ENCODE results near the gene TUBA4B.
"Not testable (repeated sequence)": the region's sequence is repeated elsewhere in the genome, so short reads cannot be mapped to it uniquely, and the experiment has no call there.

TUBA4B gene

DNA sequence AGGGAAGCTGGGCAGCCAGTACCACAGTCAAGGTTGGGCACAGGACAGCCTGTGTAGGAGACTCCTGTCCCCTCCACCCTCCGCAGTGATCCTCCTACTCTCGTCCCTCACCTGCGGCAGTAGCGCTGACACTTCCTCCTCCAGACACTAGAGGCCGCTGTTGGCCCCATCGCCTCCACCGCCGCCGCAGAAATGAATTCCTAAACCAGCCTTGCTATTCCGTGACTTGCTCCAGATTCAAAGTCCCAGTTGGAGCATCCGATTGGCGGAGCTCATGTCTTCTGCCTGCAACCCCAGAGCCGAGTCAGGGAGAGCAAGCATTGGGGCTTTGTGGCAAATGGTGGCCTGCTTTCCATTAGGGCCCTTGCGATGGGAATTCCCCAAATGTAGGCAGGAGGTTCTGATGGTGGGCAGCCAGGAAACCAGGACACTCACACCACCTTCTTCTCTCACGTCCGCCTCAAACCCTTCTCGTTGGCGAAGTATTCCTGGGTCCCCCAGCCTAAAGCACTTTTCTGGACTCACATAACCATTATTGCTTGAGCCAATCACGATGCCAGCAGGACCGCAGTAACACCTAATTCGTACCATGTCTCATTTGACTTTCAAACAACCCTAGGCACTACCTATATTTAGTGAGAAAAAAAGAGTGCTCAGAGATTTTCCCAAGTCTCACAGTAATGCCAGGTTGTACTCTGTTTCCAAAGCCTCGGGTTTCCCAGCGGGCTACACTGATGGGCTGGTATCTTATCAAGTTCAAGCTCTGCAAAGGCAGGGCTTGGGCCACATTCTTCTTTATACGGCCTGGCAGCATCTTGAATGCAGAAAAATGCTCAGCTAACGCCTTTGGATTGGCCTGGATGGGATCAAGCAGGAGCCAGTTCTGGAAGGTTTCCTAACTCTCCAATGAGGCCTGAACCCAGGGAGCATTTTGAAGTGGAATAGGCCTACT, 24.9 kb downstream of the TUBA4B start:
- peak in 1 of 2 experiments; percentile 58 for DNase-seq

DNA sequence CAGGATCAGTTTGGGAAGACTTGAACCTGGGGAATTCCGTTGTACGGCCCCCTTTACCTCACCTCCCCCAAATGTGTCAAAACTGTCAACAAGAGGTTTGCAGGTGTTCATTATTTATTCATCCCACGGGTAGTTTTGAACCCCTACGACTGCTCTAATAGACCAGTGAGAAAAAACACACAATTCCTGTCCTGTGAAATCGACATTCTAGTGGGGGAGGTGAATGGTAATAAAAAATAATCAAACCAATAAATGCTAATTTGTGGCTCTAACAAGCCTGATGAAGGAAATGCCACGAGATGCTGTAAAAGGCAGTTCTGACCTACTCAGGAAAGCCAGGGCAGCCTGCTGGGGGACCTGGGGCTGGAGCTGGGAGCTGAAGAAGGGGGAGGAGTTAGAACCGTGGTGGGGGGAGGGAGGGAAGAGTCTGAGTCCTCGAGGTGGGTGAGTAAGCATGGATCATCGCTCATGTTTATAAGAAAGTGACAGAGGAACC, 25.7 kb downstream of the TUBA4B start:
- DNase-seq, result peak in 1 of 2 experiments; percentile 69

DNA sequence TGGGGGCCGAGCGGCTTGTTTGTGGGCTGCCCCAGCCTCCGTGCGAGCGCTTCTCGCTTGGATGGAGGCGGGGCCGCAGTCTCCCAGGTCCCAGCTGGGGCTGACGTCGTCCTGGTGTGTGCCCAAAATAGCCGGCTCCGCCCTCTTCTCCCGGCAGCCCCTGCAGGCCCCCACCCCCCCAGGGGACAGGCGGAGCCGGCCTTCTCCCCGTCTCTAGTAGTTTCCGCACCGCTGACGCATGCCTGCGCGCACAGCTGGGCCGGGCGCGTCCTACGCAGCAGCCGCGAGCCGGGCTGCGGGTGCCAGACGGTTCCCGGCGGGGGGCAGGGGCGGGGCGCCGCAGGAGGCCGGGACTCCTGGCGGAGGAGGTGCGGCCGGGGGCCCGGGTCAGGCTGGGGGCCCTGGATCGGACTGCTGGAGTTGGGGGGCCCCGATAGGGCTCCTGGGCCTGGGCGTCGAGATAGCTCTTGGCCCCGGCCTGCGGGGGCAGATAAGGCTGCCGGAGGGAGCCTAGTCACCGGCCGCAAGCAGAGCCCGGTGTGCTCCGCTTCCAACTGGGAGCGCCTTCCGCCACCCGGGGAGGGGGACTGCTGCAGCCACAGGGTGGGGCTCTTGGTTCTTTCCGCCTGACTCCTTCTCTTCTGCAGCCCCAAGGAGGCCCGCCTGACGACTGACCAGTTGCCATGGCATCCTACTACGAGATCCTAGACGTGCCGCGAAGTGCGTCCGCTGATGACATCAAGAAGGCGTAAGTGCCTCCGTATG, 26.3 kb downstream of the TUBA4B start, which contains the start of gene DNAJB2:
TSS of gene DNAJB2 (plus strand) at position 216 of the 765 bp plus-strand sequence. CDS start at position 684, 468 bp downstream.
- DNase-seq, result peak; percentile 71 to 98

DNA sequence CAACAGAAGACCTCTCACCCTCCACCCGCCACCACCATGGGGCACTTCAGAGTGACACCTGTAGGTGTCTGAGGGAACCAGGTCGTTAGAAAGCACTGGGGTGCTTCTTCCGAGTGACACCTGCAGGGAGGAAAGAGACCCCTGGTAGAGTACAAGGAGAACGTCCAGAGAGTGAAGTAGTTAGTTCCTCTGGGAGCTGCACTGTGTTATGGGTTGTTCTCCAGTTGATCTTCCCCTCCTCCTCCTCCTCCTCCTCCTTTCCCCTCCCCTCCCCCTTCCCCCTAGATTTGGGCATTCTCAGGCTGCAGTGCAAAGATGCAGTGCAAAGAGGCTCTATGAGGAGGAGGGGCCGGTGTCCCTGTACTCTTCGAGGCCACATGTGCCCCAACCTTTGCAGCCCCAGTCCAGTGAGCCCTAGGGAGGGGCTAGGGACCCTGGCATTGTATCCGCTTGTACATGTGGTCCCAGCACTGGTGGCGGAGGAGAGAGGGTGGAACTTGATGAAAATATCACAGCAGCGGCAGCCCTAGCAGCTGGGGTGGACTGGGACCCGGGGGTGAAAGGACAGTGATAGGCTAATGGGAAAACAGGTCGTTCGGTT, 27.0 kb downstream of the TUBA4B start:
- no peak for DNase-seq

DNA sequence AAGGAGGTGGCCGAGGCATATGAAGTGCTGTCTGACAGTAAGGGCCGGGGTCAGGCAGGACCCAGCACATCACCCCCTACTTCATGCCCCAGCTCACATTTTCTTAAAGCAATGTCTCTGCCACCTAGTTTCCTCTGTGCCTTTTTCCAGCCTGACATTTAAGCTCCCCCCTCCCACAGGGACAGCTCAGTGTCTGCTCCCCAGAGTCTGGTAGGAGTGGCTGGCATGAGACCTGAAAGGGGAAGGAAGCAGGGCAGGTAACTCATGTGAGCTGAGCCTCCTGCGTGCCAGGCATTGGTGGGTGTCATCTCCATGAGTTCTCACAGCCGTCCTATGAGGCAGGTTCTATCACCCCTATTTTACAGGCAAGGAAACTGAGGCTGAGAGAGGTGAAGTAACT, 27.6 kb downstream of the TUBA4B start:
- no peak for DNase-seq

DNA sequence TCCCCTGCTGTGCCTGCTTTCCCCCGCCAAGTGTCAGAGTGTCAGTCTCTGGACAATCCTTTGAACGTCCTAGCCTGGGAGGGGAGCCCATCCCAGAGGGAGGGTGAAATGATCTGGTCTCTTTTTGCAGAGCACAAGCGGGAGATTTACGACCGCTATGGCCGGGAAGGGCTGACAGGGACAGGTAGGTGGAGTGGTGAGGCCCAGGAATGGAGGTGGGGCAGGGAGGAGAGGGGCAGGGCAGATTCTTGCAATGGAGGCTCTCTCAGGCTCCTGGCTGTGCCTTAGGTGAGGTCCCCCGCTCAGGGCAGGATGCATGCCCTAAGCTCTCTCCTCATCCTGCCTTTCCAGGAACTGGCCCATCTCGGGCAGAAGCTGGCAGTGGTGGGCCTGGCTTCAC, 28.5 kb downstream of the TUBA4B start:
- DNase-seq, result no peak

DNA sequence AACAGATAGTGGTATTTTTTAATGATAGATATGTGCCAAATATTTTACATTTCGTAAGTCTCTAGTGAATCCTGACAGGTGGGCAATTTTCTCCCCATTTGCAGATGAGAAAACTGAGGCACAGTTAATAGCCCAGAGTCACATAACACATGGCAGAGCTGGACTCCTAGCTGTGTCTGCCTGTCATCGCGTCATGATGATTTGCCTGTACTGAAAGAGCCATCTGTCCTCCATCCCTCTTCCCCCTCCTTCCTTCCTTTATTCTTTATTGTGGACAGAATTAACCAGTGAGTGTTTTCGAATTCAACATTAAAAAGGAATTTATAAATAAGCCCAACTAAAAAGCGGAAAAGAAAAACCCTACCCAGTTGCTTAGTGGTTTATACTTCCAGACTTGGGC, 29.3 kb downstream of the TUBA4B start:
- no peak for DNase-seq

DNA sequence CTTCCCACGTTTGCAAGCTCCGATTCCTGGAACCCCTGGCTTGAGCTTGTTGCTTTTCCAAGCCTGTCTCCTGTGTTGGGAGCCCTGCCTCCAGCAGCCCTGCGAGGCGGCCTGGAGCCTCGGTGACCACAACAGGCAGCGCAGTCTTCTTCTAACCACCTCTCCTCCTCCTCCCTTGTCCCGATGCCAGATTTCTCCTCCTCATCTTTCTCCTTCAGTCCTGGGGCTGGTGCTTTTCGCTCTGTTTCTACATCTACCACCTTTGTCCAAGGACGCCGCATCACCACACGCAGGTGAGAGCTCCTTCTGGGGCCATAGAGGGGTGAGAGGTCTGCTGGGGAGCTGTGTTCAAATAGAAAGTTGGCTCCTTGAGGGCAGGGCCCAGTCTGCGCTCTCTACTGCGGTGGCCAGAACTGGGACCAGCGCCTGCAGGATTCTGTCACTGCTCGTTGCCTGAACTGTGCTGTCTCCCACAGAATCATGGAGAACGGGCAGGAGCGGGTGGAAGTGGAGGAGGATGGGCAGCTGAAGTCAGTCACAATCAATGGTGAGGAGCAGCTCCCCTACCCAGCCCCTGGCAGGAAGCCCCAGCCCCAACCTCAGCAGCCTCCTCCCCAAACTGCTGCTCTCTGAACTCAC, 30.0 kb downstream of the TUBA4B start:
- no peak for DNase-seq

DNA sequence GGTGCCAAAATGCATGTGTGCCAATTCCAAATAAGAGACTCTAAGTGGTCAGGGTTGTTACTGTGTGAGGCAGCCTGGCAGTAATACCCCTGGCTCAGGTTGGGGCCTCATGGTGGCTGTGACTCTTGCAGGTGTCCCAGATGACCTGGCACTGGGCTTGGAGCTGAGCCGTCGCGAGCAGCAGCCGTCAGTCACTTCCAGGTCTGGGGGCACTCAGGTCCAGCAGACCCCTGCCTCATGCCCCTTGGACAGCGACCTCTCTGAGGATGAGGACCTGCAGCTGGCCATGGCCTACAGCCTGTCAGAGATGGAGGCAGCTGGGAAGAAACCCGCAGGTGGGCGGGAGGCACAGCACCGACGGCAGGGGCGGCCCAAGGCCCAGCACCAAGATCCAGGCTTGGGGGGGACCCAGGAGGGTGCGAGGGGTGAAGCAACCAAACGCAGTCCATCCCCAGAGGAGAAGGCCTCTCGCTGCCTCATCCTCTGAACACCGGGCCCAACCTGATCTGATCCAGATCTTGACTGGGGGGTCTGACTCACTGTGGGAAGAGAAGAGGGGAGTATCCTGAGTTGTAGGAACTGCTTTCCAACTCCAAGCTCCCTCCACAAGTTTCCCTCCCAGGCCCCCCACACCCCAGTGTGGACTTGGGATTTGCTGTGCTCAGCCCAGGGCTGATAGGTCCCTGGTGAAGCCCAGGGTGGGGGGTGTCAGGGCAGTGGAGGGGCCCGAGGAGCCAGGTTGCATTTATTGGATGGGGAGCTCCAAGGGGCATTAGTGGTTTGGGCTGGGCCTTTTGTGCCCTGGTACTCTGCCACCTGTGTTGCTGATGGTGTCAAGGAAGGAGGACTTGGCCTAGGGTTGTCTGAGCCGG, 31.7 kb downstream of the TUBA4B start:
- no peak for DNase-seq

DNA sequence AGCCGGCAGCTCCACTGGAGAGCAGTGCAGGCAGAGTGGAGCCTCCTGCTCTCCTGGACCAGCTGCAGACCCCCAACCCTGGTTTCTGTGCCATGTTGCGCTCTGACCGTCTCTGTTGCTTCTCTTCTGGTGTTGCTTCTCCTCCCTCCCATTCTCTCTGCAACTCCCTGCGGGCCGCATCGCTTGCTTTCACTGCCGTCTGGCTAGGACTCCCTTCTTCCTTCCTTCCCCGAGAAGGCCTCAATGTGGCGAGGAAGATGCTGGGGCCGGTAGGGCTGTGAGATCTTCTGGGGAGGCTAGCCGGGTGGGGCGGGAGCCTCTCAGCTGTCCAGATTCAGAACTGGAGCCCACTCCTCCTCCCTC, 32.3 kb downstream of the TUBA4B start:
- DNase-seq, result no peak

DNA sequence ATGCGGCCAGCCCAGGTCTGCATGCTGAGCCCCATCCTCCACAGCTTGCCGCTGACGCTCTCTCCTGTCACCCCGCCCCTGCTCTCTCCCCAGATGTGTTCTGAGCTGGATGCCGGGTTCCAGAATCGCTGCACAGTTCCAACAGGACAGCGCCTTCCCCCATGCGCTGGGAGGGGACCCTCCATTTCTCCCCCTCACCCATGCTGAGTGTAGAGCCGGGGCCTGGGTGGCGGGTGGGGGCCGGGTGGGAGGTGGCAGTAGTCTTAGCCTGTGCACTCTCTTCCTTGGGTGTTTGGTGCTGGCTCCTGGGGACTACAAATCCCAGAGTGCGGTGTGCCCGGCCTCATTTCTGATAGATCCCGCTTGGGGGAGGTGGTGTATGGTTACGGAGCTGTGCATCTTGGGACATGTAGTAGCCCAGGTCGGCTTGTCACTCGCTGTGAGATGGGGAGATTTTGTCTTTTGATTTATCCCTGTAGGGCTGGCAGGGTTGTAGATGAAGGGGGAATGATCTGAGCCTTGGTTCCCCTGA, 32.9 kb downstream of the TUBA4B start:
- peak in 1 of 2 experiments; percentile 14 for DNase-seq

DNA sequence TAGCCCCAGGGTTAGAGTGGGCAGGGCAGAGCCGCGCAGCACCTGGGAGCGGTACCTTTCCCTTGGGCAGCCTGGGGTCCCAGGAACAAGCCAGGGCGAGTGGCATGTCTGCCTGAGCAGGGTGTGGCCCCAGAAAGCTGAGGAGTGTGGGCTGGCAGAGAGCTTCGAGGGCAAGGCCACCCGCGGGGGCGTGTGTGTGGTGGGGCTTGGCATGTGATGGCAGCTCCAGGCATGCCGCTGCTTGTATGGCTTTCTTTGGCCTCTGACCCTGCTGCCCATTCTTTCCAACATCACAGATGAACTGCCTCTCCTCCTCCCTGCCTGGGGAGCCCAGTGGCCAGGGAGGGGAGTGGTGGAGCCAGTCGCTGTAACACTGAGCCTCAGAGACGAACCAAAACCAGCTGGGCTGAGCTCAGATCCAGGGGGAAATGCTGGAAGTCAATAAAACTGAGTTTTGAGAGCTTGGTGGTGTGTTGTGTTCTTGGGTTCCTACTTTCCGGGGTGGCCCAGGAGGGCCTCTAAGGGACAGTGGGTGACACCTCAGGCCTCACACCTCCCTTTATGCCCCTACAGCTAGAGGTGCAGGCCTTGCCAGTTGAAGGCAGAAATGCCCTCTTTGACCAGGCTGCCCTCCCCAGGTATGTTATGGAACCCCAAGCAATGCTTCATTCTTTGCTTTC, 33.5 kb downstream of the TUBA4B start:
- no peak for DNase-seq

DNA sequence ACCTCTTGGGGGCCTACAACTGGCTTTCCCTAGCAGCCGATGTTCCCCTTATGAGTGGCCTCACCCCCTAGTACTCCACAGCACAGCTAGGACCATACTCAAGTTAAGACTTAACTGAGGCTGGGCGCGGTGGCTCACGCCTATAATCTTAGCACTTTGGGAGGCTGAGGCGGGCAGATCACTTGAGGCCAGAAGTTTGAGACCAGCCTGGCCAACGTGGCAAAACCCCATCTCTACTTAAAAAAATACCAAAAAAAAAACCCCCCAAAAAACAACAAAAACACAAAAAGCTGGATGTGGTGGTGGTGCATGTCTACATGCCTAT, 34.0 kb downstream of the TUBA4B start:
- not testable (repeated sequence) for DNase-seq

DNA sequence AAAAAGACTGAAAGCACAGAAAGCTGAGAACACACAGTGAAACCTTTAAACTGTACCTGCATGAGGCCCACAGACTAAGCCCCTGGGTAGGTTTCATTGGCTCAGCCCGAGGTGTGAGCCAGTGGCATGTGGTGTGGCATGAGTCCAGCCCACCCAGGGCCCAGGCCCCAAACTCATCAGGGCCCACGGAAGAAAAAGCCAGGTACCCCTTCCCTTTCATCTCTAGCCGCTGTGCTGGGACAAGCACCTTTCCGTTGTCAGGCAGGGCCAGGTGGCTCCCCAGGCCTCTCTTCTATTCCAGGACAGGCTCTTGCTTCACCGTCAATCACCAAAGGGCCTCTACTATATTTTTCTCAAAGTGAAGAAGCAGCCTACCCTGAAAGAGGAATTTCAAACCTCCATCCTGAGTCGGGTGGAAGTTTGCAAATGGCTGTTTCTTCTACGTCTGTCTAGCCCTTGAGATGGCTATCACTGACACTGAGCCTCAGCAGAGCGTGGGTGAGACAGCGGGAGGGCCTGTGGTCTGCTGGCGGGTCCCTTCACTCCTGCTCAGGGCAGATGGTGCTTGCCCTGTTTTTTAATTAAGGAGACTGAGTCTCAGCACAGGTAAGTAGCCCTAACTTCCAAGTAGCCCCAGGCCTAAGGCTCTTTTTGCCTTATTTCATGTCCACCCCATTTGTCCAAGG, 34.7 kb downstream of the TUBA4B start:
- DNase-seq, result no peak

DNA sequence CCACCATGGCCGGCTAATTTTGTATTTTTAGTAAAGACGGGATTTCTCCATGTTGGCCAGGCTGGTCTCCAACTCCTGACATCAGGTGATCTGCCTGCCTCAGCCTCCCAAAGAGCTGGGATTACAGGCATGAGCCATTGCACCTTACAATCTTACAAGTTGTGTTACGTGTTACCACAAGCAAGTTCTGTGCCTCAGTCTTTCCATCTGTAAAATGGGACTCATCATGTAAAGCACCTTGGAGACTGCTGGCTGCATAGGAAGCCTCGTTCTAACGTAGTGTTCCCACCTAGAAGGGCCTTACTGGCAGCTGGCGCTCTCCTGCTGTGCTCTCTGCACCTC, 36.1 kb downstream of the TUBA4B start:
- no peak for DNase-seq

DNA sequence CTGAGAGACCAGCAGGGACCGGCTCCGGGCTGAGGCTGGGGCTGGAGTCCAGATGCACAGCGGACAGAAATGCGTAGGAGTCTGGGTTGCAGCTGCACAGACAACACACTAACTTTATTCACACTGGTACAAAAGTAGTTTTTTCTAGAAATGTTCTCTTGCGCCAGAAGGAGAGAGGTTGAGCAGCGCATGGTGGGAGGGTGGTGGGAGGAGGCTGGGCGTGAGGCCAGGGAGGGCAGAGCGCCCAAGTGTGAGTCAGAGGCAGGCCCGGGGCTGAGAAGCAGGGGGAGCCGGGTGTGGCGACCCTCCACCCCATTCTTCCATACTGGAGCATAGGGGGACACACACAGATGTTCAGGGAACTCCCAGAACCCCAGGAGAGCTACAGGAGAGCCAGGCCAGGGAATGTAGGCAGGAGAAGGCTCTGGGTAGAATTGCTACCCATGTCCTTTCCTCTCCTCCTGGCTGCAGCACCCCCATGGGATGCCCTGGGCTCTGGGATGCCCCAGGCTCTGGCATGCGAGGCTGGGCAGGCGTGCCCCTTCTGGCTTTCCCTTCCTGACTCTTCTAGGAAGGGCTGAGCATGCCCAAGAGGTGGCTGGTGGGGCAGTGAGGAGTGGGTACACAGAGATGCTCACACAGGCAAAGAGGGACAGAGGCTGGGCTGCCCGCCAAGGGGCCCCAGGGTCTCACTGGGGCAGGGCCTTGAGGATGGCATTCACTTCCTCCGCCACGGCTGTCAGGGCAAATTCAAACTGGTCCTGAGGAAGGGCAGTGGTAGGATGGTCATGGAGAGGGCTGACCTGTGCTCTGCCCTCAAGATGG, 36.7 kb downstream of the TUBA4B start:
- no peak for DNase-seq

DNA sequence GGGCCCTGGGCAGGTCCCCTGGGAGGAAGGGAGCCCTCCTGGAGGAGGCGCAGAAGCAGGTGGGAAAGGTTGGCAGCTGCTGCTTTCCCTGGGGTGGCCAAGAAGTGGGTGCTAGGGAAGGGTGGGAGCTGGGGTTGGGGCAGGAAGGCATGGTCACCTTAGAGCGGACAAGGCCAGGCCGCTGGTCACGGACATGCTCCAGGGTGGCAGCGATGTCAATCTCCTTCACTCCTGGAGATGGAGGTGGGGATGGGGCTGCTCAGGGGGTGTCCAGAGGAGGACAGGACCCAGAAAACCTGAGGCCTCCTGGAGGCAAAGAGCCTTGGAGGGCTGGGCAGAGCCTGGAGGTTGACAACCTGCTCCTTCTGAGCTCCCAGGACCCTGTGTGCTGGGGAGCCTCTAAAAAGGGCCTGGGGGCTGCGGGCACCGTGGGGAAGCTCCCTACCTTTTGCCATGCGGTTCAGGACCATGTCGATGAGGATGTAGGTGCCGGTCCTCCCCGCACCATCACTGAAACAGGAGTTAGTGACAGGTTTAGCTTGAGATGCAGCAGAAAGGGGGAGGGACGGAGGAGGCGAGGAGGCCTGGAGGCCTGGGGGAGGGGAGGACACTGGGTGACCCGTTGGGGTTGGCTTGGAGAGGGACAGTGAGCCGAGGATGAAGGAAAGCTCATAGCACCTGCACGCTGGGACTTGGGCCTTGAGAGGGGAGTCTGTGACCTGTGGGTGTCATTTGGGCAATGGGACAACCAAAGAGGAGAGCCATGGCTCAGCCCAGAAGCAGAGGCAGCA, 37.5 kb downstream of the TUBA4B start:
- no peak for DNase-seq

DNA sequence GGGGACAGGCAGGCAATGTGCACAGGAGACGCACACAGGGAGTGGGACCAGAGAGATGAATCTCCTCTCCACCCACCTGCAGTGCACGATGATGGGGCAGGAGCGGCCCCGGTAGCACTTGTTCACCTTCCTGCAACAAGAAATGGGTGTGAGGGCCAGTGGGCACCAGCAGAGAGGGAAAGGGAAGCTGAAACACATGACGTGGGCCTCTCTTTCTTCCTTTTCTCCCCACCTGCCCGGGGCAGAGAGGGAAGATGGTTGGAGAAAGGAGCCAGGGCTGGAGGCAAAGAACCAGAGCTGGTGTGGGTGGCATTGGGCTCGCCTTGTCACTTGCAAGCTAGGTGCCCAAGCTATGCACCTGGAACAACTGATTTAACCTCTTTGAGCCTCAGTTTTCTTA, 38.4 kb downstream of the TUBA4B start:
- no peak for DNase-seq

Measured in cerebellar nuclear complex (tissue), 1 donor.